Neuronal stem cell (in vitro differentiated cells): ENCODE results near the gene RDX.
A peak's percentile ranks its signal among the peaks of the same experiment; 100 is the strongest.

Experiments
- DNase-seq: peaks from one replicate; pipeline ENCODE4 v3.0.0-alpha.2; 2013; ENCODE audit warnings: low spot score
- H2AFZ ChIP-seq: one replicate; pipeline ENCODE4 v1.6.1; 2013; ENCODE audit warnings: mild to moderate bottlenecking, low read length, inconsistent platforms
- H2AK5ac ChIP-seq: 2 replicates; pipeline ENCODE4 v1.6.1; 2013; ENCODE audit warnings: low read depth, mild to moderate bottlenecking, inconsistent platforms, low read length, moderate library complexity, mixed read lengths
- H2BK120ac ChIP-seq: 2 replicates; pipeline ENCODE4 v1.6.1; 2013; ENCODE audit warnings: low read depth, mild to moderate bottlenecking, inconsistent platforms, low read length, moderate library complexity, mixed read lengths
- H2BK12ac ChIP-seq: one replicate; pipeline ENCODE4 v1.6.1; 2013; ENCODE audit warnings: low read length, inconsistent platforms
- H2BK15ac ChIP-seq: 2 replicates; pipeline ENCODE4 v1.6.1; 2013; ENCODE audit warnings: mild to moderate bottlenecking, low read length, inconsistent platforms, mixed read lengths
- H2BK5ac ChIP-seq: one replicate; pipeline ENCODE4 v1.6.1; 2013; ENCODE audit warnings: inconsistent platforms, mild to moderate bottlenecking, low read length, moderate library complexity
- H3K14ac ChIP-seq: one replicate; pipeline ENCODE4 v1.6.1; 2013; ENCODE audit warnings: low read length, inconsistent platforms
- H3K18ac ChIP-seq: 2 replicates; pipeline ENCODE4 v1.6.1; 2013; ENCODE audit warnings: low read length, inconsistent platforms
- H3K23ac ChIP-seq: 2 replicates; pipeline ENCODE4 v1.6.1; 2013; ENCODE audit warnings: low read depth, mild to moderate bottlenecking, mixed read lengths, low read length, inconsistent platforms; ENCODE audit not compliant: poor library complexity
- H3K27ac ChIP-seq: replicated peaks from 3 replicates; pipeline ENCODE4 v1.5.1; 2013; ENCODE audit warnings: low read length, inconsistent platforms
- H3K27me3 ChIP-seq, 3 experiments: 2 replicates each; pipeline ENCODE4 v1.6.1; 2013; ENCODE audit warnings: low read length in 3 of 3, mild to moderate bottlenecking in 2 of 3, inconsistent platforms in 1 of 3, low read depth in 1 of 3, mixed read lengths in 1 of 3, moderate library complexity in 1 of 3; ENCODE audit not compliant: control insufficient read depth in 3 of 3, insufficient read depth in 3 of 3
- H3K36me3 ChIP-seq, 2 donors: replicated peaks in 1 of 2; 2 replicates each; pipeline ENCODE4 v1.6.1; 2013; ENCODE audit warnings: low read length in 2 of 2; ENCODE audit not compliant: control insufficient read depth in 2 of 2, insufficient read depth in 2 of 2
- H3K4ac ChIP-seq: 2 replicates; pipeline ENCODE4 v1.6.1; 2013; ENCODE audit warnings: inconsistent platforms, mild to moderate bottlenecking, low read length, moderate library complexity
- H3K4me1 ChIP-seq, 2 donors: 1 replicate in 1 of 2; 2 replicates in 1 of 2; pipeline ENCODE4 v1.6.1; 2013; ENCODE audit warnings: low read length in 2 of 2, low read depth in 1 of 2; ENCODE audit not compliant: control insufficient read depth in 2 of 2, insufficient read depth in 1 of 2
- H3K4me2 ChIP-seq: one replicate; pipeline ENCODE4 v1.6.1; 2013; ENCODE audit warnings: mild to moderate bottlenecking, low read length, inconsistent platforms; ENCODE audit not compliant: insufficient read depth, poor library complexity, severe bottlenecking
- H3K4me3 ChIP-seq, 2 donors: 2 replicates each; pipeline ENCODE4 v1.5.1; 2013; ENCODE audit warnings: low read length in 2 of 2, mild to moderate bottlenecking in 2 of 2, inconsistent platforms in 1 of 2, moderate library complexity in 1 of 2
- H3K79me1 ChIP-seq: one replicate; pipeline ENCODE4 v1.6.1; 2013; ENCODE audit warnings: low read depth, mild to moderate bottlenecking, inconsistent platforms, low read length, moderate library complexity
- H3K9ac ChIP-seq: one replicate; pipeline ENCODE4 v1.6.1; 2013; ENCODE audit warnings: mild to moderate bottlenecking, low read depth, low read length, inconsistent platforms; ENCODE audit not compliant: poor library complexity
- H3K9me3 ChIP-seq, 2 donors: replicated peaks in 1 of 2; 2 replicates each; pipeline versions ENCODE3 to v1.6.1; 2013; ENCODE audit warnings: low read length in 2 of 2, mild to moderate bottlenecking in 2 of 2, inconsistent platforms in 1 of 2, low read depth in 1 of 2, mixed read lengths in 1 of 2, moderate library complexity in 1 of 2; ENCODE audit not compliant: control insufficient read depth in 2 of 2, insufficient read depth in 1 of 2
- H4K8ac ChIP-seq: one replicate; pipeline ENCODE4 v1.6.1; 2013; ENCODE audit warnings: low read depth, mild to moderate bottlenecking, inconsistent platforms, low read length, moderate library complexity
- H4K91ac ChIP-seq: one replicate; pipeline ENCODE4 v1.6.1; 2013; ENCODE audit warnings: low read length, low read depth, mild to moderate bottlenecking, inconsistent platforms; ENCODE audit not compliant: poor library complexity
- WGBS, 2 donors: extraction: QIAGEN DNeasy Blood & Tissue Kit; methylation state at CpG; one replicate each; pipeline ENCODE4 v1.1.7; 2013; ENCODE audit warnings: missing lambda C conversion rate in 2 of 2, mixed read lengths in 1 of 2; ENCODE audit not compliant: insufficient read length in 2 of 2, insufficient replicate concordance in 1 of 2; ENCODE audit errors: extremely low coverage in 2 of 2; 5-methylcytosine and 5-hydroxymethylcytosine counted together

RDX gene

DNA sequence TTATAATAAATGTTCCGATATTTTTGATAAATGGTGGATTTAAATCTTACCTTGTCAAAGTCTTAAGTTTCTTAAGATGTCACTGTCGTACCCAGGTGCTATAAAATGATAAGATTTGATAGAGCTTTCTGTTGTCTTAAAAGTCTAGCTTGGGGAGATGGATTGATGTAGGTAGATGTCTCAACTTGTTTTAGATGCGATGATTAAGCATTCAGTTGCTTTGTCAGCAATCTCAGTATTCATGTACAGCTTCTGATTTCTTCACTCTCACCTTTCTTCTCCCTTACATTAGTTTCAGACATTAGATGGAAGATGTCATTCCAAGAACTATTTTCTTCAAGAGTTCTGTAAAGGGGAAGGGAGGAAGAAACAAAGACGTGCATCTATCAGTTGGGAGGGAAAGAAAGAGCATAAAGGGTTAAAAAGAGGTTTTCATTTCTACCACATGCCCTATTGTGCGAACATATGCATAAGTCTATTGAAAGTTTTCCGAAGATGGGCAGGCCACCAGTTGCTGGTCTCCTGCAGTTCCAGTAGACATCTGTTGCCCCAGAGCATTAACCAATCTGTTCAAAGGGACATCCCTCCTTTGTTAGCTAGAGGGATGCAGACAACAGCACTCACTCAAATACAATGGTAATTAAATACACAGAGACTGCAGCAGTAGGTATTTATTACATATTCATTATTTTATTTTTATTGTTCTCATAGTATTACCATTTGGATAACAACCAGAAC, 164.9 kb downstream of the RDX start:
- no peak overlapping the region for H2BK5ac ChIP-seq
- no peak overlapping the region for H3K4ac ChIP-seq
- peak overlapping the region; percentile 19 to 54 for H3K4me3 ChIP-seq
- H3K14ac ChIP-seq, result no peak overlapping the region
- H4K8ac ChIP-seq, result no peak overlapping the region
- no peak overlapping the region for H3K9ac ChIP-seq
- no peak overlapping the region for H2BK15ac ChIP-seq
- peak overlapping the region; percentile 44 for H3K27ac ChIP-seq
- no peaks in the 10 kb centered on the region for H3K79me1 ChIP-seq
- WGBS, 2 donors, result no CpG with 5 or more reads among the region's 6 CpGs
- peak; percentile 17 for DNase-seq
- no peak overlapping the region for H4K91ac ChIP-seq
- peaks cover 5 to 45% of the 10 kb centered on the region in 2 donors for H3K4me1 ChIP-seq
- peak overlapping the region; percentile 50 for H3K4me2 ChIP-seq
- H3K36me3 ChIP-seq, result peaks cover 0 to 5% of the 10 kb centered on the region in 2 donors
- H3K9me3 ChIP-seq, result peaks cover 0 to 1% of the 10 kb centered on the region in 2 donors
- no peak overlapping the region for H3K18ac ChIP-seq
- H3K23ac ChIP-seq, result no peak overlapping the region
- H3K27me3 ChIP-seq, result no peaks in the 10 kb centered on the region
- H2AK5ac ChIP-seq, result no peak overlapping the region
- no peak overlapping the region for H2BK120ac ChIP-seq
- H2BK12ac ChIP-seq, result no peak overlapping the region
- no peak overlapping the region for H2AFZ ChIP-seq

DNA sequence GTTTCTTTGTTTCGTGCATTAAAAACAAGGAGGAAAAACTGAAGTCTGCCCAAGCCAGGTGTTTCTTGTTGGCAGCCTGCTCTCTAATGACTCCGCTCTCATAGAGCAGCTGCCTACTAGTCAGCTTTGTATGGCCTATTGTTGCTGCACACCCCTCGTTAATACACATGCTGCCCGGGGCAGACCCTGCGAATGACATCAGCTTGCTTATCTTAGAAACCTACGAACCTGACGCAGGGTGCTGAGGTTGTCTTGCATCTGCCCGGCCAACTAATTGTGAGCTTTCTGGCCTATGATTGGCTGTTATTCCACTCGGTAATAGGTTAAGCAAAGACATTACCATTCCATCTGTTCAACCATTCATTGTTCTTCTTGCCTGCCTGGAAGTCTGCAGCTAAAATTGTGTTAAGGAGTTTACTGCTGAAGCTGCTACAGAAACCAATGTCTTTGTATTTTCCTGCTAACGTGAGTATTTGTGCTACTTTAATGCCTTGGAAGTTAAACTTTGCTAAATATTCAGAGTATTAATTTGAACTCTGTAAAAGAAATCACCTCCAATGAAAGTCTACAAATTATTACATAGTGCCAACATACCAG, 165.7 kb downstream of the RDX start:
- Histone ChIP-seq H3K4me3 (peak overlapping the region in 1 of 2 donors; percentile 54), H3K27ac (peak overlapping the region; percentile 76)

DNA sequence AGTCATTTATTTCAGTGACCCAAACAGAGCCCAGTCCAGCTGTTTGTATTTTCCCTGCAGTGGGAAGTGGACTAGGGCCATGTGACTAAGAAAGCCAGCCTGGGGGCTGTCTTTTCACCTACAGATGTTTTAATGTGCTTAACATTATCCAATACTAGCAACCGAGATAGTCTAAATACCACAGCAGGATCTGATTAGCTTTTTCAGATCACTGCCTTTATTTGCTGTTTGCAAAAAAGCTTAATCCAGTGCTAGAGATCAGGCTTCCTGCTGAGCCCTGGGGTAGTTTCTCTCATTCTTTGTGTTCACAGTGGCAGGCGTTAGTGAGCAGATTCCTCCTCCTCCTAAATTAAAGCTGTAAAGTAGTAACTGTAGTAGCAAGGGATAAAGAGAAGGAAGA, 168.3 kb downstream of the RDX start:
- no peak overlapping the region for H2AK5ac ChIP-seq
- no peak overlapping the region for H3K4ac ChIP-seq
- H3K4me1 ChIP-seq, result peaks cover 7 to 33% of the 10 kb centered on the region in 2 donors
- H3K23ac ChIP-seq, result no peak overlapping the region
- H3K9me3 ChIP-seq, result peaks cover 0 to 3% of the 10 kb centered on the region in 2 donors
- no peak overlapping the region for H4K8ac ChIP-seq
- WGBS, 2 donors, result no CpG with 5 or more reads among the region's 2 CpGs
- no peak overlapping the region for H2BK5ac ChIP-seq
- no peak overlapping the region for H3K4me2 ChIP-seq
- H3K27me3 ChIP-seq, result no peaks in the 10 kb centered on the region
- H3K79me1 ChIP-seq, result no peaks in the 10 kb centered on the region
- peaks cover 0 to 4% of the 10 kb centered on the region in 2 donors for H3K36me3 ChIP-seq
- H3K18ac ChIP-seq, result no peak overlapping the region
- H2BK15ac ChIP-seq, result no peak overlapping the region
- no peak overlapping the region for H3K9ac ChIP-seq
- H3K4me3 ChIP-seq, result no peak overlapping the region
- peak; percentile 72 for DNase-seq
- H2AFZ ChIP-seq, result no peak overlapping the region
- H2BK120ac ChIP-seq, result no peak overlapping the region
- no peak overlapping the region for H2BK12ac ChIP-seq
- no peak overlapping the region for H4K91ac ChIP-seq
- H3K14ac ChIP-seq, result no peak overlapping the region
- no peak overlapping the region for H3K27ac ChIP-seq

More for the DNA sequence above, 165.7 kb downstream of the RDX start:
- H3K4ac ChIP-seq, result no peak overlapping the region
- H3K79me1 ChIP-seq, result no peaks in the 10 kb centered on the region
- no peak overlapping the region for H3K18ac ChIP-seq
- H2AFZ ChIP-seq, result no peak overlapping the region
- no CpG with 5 or more reads among the region's 10 CpGs for WGBS, 2 donors
- no peak overlapping the region for H4K8ac ChIP-seq
- no peak overlapping the region for H2AK5ac ChIP-seq
- peak overlapping the region; percentile 38 for H3K4me2 ChIP-seq
- H3K14ac ChIP-seq, result no peak overlapping the region
- no peaks in the 10 kb centered on the region for H3K9me3 ChIP-seq
- H3K36me3 ChIP-seq, result peaks cover 0 to under 1% of the 10 kb centered on the region in 2 donors
- no peak overlapping the region for H3K23ac ChIP-seq
- H2BK120ac ChIP-seq, result no peak overlapping the region
- peaks cover 4 to 45% of the 10 kb centered on the region in 2 donors for H3K4me1 ChIP-seq
- no peak overlapping the region for H2BK12ac ChIP-seq
- H2BK15ac ChIP-seq, result no peak overlapping the region
- peak; percentile 86 for DNase-seq
- H3K9ac ChIP-seq, result no peak overlapping the region
- no peak overlapping the region for H4K91ac ChIP-seq
- no peak overlapping the region for H2BK5ac ChIP-seq
- no peaks in the 10 kb centered on the region for H3K27me3 ChIP-seq

DNA sequence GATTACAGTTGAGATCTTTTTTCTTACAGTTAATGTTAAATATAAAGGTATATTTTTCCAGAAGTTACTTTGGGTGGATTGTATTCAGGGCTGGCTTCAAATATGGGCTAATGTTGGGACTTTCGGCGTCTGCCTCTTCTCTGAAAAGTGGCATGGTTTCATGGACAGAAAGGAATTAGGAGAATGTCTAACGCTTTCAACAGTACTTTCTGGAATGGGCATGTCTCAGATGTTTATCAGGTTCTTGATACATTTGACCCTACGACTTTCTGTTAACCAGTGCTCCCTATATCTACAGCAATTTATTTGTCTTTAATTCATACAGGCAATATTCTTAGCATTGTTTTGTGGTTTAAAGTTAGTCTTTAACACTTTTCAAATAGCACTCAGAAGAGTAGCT, 169.5 kb downstream of the RDX start:
- H4K91ac ChIP-seq, result no peak overlapping the region
- no CpG with 5 or more reads among the region's 4 CpGs for WGBS, 2 donors
- H3K27me3 ChIP-seq, result no peaks in the 10 kb centered on the region
- H2BK12ac ChIP-seq, result no peak overlapping the region
- H3K4me3 ChIP-seq, result no peak overlapping the region
- no peak overlapping the region for H3K9ac ChIP-seq
- no peak for DNase-seq
- H2BK120ac ChIP-seq, result no peak overlapping the region
- H3K27ac ChIP-seq, result no peak overlapping the region
- no peak overlapping the region for H2BK5ac ChIP-seq
- peaks cover 0 to 3% of the 10 kb centered on the region in 2 donors for H3K9me3 ChIP-seq
- no peak overlapping the region for H2AK5ac ChIP-seq
- H3K4me2 ChIP-seq, result no peak overlapping the region
- peaks cover 0 to 4% of the 10 kb centered on the region in 2 donors for H3K36me3 ChIP-seq
- no peak overlapping the region for H3K18ac ChIP-seq
- no peak overlapping the region for H4K8ac ChIP-seq
- H3K4me1 ChIP-seq, result peaks cover 7 to 31% of the 10 kb centered on the region in 2 donors
- H2AFZ ChIP-seq, result no peak overlapping the region
- H3K23ac ChIP-seq, result no peak overlapping the region
- no peaks in the 10 kb centered on the region for H3K79me1 ChIP-seq
- H2BK15ac ChIP-seq, result no peak overlapping the region
- no peak overlapping the region for H3K14ac ChIP-seq
- no peak overlapping the region for H3K4ac ChIP-seq
